Hematopoietic multipotent progenitor cell treated with erythropoietin and hydrocortisone succinate and interleukin-3 and kit ligand, for 17 days (in vitro differentiated cells): ENCODE results near the gene KCNA5.

Experiments used
- DNase-seq: peaks from one replicate; pipeline ENCODE4 v3.0.0-alpha.2; 2015; ENCODE audit warnings: low spot score

Gene KCNA5

DNA sequence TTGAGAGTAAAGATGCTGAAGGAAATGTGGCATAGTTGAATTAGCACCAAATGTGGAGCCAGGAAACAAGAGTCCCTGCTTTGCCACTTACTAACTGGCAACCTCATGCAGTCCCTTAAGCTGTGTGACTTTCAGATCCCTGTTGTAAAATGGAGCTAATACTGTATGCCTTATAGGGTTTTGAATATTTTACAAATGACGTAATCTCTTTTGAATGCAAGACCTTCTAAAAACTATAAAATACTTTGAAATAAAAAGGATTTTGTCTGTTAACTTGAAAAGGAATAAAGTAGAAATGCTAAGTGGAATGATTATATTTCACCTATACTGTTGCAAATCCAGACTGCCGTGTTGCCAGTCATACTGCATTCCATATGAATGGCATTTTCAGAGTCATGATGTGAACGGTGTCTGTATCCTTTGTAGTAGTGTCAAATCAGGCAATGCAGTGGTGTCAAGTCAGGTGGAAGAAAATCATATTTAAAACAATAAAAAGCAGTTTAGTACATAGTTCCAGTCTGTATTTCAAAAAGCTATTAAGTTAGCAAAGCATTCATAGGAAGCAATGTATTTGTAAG, 21.3 kb downstream of the KCNA5 start:
- DNase-seq = no peak

DNA sequence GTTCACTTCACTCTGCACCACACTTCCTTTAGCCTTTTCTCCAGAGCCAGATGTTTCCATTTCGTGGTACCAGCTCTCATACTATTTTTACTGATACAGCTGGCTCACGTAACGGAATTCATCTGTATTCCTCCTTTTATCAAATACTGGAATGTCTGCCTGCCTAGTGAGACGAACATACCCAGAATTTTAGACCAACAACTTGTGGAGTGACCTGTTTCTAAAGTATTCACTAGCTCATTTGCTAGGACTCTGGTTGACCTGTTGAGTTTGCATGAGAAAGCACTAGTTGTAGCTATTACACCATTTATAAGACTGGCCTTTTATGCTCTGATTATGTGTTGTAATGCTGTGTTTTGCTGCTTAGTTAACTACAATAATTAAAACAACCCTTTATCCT, 22.6 kb downstream of the KCNA5 start:
- no peak for DNase-seq

DNA sequence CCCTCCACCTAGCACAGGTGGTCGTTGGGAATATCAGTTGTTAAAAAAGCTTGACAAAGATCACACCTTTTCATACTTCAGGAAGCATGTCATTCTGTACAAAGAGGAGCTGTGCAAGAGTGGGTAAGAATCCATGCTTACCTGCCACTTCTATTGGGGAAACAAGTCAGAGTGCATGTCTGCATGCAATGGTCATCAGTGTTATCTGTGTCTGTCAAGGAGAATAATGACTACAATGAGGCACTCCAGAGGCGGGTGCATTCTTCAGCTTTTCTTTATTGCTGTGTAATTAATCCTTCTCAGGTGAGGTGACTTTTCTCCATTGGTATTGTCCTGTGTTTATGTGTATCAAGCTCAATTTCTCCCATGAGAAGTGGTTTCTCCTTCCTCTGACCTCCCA, 24.4 kb downstream of the KCNA5 start:
- no peak for DNase-seq

DNA sequence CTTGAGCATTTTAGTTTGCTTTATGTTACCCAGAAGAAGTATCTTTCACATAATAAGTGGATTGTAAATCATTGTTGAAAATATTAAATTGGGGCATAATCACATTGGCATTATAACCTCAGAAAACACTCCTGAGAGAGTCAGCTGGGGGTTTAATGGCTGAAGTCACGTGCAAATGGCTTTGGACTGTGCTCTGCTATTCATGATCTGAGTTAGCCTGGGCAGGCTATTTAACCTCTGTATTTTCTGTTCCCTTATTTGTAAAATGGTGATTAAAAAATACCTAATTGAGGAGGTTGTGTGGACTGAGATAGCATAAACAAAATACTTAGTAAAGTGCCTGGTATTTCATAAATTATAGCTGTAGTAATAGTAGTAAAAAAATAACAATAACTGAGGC, 24.9 kb downstream of the KCNA5 start:
- DNase-seq = no peak

DNA sequence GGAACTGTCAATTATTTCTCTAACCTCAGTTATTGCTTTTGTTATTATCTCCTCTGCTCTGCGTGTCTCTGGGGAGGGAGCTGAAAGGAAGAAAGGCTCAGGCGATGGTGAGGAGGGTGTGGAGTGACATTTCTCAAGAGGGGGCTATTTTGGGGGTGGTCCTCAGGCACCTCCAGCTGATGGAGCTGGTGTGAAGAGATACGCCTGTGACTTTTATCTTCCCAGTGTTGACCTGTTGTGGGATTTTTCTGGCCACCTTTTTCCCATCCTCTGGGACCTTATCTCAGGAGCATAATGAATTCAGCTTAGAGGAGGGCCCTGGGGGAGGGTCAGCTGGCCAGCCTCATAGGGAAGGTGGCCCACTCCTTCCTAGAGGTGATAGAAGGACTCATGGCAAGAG, 26.4 kb downstream of the KCNA5 start:
- no peak for DNase-seq

DNA sequence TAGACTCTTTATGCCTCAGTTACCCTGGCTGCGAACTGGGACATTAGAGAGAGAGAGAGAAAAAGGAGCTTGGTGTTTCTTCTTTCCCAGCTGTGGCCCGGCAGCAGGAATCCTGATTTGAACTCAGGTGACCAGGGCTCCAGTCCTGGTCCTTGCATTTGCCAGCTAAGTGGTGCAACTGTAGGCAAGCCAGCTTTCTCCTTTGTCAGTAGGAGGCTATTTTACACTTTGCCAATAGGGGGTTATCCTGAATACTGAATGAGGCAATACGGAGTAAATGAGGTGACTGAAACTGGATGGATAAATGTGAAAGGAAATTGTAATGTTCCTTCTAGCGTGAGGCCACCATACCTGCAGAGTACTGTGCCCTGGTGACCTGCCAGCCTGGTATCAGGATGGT, 27.8 kb downstream of the KCNA5 start:
- no peak for DNase-seq

DNA sequence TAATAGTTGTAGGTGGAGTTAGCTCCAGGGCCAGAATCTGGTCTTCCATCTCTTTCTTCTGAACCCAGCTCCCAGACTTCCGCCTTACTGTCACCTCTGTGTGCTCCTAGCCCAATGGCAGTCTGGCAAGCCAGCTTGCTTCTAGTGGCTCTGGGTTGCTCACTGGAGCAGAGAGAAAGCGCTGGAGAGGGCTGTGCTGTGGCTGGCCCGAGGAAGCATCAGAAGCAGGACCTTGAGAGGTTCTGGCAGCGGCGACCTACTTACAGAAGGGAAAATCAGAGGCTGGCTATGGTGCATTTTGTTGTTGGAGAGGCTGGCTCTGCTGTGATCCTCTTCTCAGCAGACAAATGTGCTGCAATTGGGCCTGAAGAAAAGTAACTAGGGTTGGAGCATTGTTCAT, 28.6 kb downstream of the KCNA5 start:
- DNase-seq = no peak

DNA sequence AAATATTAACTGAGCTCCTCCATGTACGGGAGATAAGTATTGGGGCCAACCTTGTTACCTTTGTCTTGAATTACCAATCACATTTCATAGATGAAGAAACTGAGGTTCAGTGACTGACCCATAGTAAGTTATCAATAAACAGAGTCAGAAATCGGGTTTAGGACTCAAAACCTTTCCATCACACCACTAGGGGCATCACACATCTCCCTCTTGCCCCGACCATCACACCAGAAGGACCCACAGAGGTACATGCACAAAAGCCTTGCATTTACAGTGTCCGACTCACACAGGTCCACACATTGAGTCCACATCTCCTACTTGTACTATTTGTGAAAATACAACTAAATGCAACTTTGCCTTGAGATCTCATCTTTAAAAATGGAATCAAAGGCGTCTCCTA, 29.4 kb downstream of the KCNA5 start:
- DNase-seq = no peak

DNA sequence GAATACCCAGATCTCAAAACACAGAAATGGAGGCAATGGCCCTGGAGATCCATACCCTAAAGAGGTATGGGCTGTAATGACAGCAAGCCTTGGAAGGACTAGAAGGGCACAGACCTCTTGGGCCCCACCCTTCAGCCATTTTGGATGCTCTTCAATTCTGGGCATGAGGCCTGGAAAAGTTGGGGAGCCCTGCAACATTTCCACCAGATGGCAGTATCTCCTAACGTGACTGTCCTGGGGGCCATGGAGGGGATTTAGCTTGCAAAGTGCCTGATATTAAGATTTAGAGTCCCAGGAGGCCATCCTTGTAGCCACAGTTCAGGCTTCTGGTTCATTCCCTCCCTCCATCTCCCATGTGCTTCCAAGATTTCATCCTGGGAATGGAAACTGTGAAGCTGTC, 30.2 kb downstream of the KCNA5 start:
- DNase-seq = no peak

DNA sequence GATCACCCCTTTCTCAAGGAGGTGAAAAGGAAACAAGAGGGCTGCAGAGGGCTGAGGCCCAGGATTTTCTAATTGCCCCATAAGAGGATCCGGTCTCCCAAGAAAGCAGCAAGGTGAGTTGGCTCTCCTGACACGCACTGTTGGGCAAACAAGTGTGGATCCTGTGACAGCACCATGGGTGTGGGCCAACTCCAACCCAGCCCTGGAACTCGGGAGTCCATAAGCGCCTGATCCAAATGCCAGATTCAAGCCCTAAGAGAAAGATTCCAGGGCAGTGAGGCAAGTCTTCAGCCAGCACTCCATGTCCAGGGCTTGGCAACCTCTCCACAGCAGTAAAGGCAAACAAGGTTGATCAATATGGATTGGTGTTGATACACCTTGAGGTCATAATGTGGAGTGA, 33.1 kb downstream of the KCNA5 start:
- no peak for DNase-seq

DNA sequence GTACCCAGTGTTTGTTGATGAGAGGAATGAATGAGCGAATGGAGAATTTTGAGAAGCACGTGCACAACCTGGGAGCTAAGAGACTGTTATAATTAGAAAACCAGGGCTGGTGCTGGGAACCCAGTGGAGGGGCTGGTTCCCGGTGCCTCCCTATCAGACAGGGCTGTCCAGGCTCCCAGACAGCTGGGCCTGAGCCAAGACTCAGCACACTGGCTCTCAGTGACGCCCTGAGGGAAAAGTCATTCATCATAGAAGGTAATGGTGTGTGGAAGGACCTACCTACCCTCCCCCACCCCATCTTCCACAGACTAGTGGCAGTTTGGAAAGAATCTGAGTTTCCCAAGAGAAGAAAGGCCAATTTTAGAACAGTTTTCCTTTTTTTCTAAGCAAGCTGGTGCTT, 34.7 kb downstream of the KCNA5 start:
- no peak for DNase-seq

DNA sequence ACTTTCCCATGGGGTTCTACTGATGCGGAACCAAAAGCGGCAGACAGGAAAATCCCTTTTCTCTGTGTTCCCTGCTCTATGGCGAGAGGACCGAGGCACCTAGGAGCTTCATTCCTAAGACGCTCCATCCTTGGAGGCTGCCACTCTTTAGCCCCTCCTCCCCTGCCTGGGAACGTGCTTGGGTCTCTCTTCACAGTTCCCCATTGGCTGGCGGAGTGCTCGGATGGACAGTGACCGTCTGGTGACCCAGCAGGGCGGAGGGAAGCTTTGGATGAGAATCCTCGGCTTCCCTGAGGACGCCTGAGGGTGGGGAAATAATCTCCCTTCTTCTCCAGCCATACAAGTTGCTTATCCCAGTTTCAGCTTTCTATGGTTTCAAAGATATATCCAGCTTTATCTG, 37.3 kb downstream of the KCNA5 start:
- no peak for DNase-seq

DNA sequence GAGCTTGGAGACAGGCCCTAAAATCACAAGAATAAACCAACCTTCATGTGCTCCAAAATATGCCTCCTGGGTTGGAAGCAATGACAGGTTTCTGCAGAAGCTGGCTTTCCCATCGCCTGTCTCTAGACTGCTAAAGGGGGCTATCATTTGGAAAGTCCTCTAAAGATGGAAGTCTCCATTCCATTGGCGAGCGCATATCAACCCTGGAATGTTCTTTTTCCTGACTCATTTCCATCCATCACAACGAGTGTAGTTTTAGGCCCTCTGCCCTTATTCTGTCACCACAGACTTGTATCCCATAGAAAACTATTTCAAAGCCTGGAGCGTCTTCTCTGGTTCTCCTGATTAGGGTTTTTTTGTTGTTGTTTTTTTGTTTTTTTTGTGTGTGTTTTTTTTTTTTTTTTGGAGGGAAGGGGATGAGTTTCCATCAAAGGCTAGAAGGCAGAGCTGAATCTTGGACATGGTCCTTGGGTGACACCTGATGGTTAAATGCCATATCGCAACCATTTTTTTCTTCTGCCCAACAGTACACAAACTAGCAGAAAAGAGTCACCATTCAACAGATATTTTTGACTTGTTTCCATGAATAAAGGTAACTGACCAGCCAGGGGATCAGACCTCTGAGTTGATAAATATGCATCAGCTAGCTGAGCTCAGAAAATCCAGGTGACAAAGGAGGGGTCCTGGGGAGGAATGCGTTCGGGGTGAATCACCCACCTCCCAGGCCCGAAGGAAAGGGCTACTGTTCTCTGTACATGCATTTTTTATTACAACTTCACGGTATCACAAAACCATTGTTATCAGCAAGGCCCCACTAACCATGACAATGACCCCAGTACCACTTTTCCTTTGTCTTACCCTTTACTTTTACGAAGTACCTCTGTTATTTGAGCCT, 40.5 kb downstream of the KCNA5 start:
- peak; percentile 5 for DNase-seq

DNA sequence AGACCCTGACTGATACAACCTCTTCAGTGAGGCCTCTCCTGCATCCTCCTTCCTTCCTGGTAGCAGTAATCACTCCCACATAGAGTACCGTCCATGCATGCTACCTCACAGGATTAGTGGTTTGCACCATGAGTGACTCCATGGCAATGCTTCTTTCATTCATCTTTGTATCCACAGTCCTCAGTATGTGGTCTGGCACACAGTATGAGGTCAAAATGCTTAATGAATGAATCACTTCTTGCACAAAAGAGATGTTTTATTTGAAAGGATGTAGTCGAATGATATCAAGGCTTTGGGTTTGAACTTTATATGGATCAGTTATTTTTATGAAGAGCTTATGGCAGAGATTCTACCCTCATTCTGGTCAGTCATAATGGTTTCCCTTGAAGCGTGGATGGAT, 42.2 kb downstream of the KCNA5 start:
- no peak for DNase-seq

DNA sequence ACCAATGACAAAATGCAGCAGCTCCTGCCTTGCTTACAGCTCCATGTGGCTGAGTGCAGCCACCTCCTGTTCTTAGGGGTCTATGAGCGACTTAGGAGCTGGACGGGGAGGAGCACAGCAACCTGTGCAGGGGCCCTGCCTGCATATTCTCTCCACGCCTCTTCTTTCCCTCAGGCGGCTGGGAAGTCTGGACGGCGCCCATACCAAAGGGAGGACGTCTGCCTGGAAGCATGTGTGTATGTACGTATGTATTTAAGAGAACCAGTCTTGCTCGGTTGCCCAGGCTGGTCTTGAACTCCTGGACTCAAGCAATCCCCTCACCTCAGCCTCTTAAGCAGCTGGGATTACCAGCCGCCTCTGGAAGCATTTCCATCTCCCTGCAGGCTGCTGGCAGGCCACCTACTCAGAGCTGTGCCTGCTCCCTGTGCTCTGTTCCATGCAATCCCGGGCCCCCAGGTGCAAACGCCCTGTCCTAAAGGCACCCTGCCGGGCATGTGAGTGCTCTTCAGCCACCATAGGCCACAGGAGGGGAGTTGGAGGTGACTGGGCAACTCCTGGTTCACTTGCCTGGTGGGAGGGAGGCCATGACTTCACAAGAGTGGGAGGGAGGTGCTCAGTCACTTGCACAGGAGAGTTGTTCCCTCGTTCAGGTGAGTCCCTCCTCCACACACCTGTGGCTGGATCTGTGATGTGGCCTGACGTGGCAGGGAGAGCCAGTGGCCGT, 44.3 kb downstream of the KCNA5 start:
- no peak for DNase-seq

DNA sequence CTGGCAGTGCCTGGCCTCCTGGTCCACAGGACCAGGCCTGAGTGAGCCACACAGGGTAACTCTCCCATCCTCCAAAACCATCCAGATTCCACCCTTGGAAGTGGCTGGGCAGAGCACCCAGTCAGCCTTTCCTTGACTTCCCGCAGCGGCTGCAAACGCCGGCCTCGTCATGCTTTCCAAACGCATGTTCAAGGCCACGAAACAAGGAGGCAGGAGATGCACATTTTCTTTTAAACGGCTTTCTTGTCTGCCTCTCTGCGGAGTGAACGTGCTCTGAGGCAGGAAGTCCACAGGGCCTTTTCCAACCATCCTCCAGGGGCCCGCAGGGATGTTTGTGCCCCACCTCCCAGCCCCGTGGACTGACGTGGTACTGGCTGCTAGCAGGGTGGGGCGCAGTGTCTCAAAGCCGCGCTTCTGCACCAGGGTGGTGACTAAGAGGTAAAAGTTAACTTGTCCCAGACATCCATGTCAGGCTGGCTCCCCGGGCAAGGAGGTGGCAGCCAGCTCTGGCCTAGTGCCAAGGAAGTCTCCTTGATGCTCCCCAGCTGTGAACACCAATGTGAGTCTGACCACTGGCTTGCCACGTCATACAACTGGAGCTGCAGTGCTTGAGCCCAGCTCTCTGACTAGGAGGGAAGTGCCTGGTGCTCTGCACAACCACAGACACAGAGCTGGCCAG, 45.0 kb downstream of the KCNA5 start:
- DNase-seq = no peak

DNA sequence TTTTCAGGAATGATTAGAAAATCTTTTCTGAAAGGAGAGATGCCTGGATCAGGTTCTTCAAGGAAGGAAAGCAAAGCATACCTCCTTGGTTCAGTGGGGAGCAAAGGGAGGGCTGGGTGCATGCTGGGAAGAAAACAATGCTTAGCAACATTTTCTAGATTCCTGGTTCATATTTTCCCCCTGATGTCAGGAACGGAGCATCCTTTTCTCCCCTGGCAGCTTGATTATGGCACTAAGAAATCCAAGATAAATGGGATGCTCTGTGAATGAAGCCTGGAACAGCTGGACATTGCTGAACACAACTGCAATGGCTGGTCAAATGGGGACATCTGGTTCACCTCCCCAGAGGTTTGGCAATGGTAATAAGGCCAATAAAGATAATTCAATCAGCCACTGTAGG, 50.9 kb downstream of the KCNA5 start:
- DNase-seq = no peak

DNA sequence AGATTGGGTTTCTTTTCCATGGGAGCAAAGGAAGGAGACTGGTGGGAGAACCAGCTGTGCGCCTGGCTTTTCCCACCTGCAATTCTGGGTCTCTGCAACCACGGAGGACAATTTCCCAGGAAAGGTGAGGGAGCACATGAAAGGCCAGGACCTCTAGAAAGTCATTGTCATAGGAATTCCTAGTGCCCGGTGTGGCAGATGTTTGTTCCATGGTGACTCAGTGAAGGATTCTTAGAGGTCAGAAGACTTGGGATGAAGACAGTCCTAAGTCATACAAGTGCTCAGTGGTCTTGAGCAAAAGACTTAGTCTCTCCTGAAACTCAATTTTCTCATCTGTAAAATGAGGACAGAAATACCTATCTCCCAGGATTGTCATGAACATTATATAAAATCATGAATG, 51.3 kb downstream of the KCNA5 start:
- no peak for DNase-seq
